ENCODE data around the gene CTSO. TPM values are rescaled to one million over a fixed set of nuclear protein-coding genes. Genes with fewer than 3 reads are reported as not detected.

CTSO gene
- total and polyA plus RNA-seq, 4 donors, result 20.7 to 36.7 (median 24.5) TPM

DNA sequence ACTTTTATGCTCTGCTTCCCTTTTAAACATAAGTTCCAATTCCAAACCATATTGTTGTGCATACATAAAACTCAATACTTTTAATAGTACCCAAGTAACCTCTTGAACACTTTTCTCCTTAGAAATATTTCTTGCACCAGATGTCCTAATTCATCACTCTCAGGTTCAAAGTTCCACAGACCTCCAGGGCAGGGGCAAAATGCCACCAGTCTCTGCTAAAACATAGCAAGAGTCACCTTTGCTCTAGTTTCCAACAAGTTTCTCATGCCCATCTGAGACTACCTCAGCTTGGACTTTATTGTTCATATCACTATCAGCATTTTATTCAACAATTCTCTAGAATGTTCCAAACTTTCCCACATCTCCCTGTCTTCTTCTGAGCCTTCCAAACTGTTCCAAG lies 73.9 kb downstream of the CTSO start:
- TF ChIP-seq FOXA2 (IDR thresholded peaks at IDR 0.05) (no peak), HNF4A (conservative IDR thresholded peaks at IDR 0.05) (peak; percentile 65 to 77), RXRA (IDR thresholded peaks at IDR 0.05) (peak; percentile 59 to 67), JUND (IDR thresholded peaks at IDR 0.05) (peak in 1 of 2 donors; percentile 35), HNF4G (IDR thresholded peaks at IDR 0.05) (peak; percentile 18), YY1 (IDR thresholded peaks at IDR 0.05) (peak; percentile 13), TAF1 (conservative IDR thresholded peaks at IDR 0.05) (no peak), NR2F2 (IDR thresholded peaks at IDR 0.05) (no peak), SP1 (IDR thresholded peaks at IDR 0.05) (peak; percentile 39)
- TF ChIP-seq, protein P1, sequence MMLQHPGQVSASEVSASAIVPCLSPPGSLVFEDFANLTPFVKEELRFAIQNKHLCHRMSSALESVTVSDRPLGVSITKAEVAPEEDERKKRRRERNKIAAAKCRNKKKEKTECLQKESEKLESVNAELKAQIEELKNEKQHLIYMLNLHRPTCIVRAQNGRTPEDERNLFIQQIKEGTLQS (IDR thresholded peaks at IDR 0.05), result no peak
- TF ChIP-seq, protein P2, sequence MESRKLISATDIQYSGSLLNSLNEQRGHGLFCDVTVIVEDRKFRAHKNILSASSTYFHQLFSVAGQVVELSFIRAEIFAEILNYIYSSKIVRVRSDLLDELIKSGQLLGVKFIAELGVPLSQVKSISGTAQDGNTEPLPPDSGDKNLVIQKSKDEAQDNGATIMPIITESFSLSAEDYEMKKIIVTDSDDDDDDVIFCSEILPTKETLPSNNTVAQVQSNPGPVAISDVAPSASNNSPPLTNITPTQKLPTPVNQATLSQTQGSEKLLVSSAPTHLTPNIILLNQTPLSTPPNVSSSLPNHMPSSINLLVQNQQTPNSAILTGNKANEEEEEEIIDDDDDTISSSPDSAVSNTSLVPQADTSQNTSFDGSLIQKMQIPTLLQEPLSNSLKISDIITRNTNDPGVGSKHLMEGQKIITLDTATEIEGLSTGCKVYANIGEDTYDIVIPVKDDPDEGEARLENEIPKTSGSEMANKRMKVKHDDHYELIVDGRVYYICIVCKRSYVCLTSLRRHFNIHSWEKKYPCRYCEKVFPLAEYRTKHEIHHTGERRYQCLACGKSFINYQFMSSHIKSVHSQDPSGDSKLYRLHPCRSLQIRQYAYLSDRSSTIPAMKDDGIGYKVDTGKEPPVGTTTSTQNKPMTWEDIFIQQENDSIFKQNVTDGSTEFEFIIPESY (IDR thresholded peaks at IDR 0.05), result peak; percentile 18
- Histone ChIP-seq H3K9ac (ENCODE audit: low read depth in 1 of 2, low read length in 2 of 2) (no peak overlapping the region), H3K36me3 (ENCODE audit: control insufficient read depth in 4 of 4, insufficient read depth in 3 of 4, low read depth in 1 of 4, low read length in 3 of 4) (no peaks in the 10 kb centered on the region), H3K27ac (ENCODE audit: low read depth in 1 of 2, low read length in 2 of 2) (no peak overlapping the region), H3K4me1 (ENCODE audit: control insufficient read depth in 4 of 4, insufficient read depth in 4 of 4, low read length in 3 of 4) (peaks cover 5 to 31% (median 25%) of the 10 kb centered on the region in 4 donors), H3K9me3 (ENCODE audit: control insufficient read depth in 4 of 4, low read length in 3 of 4) (peaks cover 0 to 6% (median 1%) of the 10 kb centered on the region in 4 donors), H3K27me3 (ENCODE audit: control insufficient read depth in 4 of 4, insufficient read depth in 4 of 4, low read length in 3 of 4) (no peaks in the 10 kb centered on the region), H3K4me3 (ENCODE audit: low read depth in 1 of 3, low read length in 3 of 3) (no peak overlapping the region)
- DNase-seq (ENCODE audit: low spot score), result no peak

DNA sequence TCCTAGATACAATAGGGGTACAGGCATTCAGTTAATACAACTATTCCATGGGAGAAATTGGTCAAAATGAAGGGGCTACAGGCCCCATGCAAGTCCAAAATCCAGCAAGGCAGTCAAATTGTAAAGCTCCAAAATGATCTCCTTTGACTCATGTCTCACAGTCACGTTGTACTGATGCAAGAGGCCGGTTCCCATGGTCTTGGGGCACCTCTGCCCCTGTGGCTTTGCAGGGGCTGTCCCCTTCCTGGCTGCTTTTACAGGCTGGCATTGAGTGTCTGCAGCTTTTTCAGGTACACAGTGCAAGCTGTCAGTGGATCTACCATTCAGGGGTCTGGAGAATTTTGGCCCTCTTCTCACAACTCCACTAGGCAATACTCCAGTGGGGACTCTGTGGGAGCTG lies 75.1 kb downstream of the CTSO start:
- no peak overlapping the region for H3K4me3 ChIP-seq (ENCODE audit: low read depth in 1 of 3, low read length in 3 of 3)
- no peak for DNase-seq (ENCODE audit: low spot score)
- no peak overlapping the region for H3K9ac ChIP-seq (ENCODE audit: low read depth in 1 of 2, low read length in 2 of 2)

More for the DNA sequence above, 75.1 kb downstream of the CTSO start:
- no peak overlapping the region for H3K27ac ChIP-seq (ENCODE audit: low read depth in 1 of 2, low read length in 2 of 2)
- no peaks in the 10 kb centered on the region for H3K27me3 ChIP-seq (ENCODE audit: control insufficient read depth in 4 of 4, insufficient read depth in 4 of 4, low read length in 3 of 4)
- WGBS, result 43% methylated on average over 2 of the region's 2 CpGs
- H3K4me1 ChIP-seq (ENCODE audit: control insufficient read depth in 4 of 4, insufficient read depth in 4 of 4, low read length in 3 of 4), result peaks cover 3 to 20% (median 14%) of the 10 kb centered on the region in 4 donors
- TF ChIP-seq, protein P3, sequence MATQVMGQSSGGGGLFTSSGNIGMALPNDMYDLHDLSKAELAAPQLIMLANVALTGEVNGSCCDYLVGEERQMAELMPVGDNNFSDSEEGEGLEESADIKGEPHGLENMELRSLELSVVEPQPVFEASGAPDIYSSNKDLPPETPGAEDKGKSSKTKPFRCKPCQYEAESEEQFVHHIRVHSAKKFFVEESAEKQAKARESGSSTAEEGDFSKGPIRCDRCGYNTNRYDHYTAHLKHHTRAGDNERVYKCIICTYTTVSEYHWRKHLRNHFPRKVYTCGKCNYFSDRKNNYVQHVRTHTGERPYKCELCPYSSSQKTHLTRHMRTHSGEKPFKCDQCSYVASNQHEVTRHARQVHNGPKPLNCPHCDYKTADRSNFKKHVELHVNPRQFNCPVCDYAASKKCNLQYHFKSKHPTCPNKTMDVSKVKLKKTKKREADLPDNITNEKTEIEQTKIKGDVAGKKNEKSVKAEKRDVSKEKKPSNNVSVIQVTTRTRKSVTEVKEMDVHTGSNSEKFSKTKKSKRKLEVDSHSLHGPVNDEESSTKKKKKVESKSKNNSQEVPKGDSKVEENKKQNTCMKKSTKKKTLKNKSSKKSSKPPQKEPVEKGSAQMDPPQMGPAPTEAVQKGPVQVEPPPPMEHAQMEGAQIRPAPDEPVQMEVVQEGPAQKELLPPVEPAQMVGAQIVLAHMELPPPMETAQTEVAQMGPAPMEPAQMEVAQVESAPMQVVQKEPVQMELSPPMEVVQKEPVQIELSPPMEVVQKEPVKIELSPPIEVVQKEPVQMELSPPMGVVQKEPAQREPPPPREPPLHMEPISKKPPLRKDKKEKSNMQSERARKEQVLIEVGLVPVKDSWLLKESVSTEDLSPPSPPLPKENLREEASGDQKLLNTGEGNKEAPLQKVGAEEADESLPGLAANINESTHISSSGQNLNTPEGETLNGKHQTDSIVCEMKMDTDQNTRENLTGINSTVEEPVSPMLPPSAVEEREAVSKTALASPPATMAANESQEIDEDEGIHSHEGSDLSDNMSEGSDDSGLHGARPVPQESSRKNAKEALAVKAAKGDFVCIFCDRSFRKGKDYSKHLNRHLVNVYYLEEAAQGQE (IDR thresholded peaks at IDR 0.05), result no peak
- TF ChIP-seq TAF1 (conservative IDR thresholded peaks at IDR 0.05) (no peak), HNF4G (IDR thresholded peaks at IDR 0.05) (no peak), RXRA (IDR thresholded peaks at IDR 0.05) (no peak), HNF4A (conservative IDR thresholded peaks at IDR 0.05) (no peak), RAD21 (IDR thresholded peaks at IDR 0.05) (no peak)
- TF ChIP-seq, protein P4, sequence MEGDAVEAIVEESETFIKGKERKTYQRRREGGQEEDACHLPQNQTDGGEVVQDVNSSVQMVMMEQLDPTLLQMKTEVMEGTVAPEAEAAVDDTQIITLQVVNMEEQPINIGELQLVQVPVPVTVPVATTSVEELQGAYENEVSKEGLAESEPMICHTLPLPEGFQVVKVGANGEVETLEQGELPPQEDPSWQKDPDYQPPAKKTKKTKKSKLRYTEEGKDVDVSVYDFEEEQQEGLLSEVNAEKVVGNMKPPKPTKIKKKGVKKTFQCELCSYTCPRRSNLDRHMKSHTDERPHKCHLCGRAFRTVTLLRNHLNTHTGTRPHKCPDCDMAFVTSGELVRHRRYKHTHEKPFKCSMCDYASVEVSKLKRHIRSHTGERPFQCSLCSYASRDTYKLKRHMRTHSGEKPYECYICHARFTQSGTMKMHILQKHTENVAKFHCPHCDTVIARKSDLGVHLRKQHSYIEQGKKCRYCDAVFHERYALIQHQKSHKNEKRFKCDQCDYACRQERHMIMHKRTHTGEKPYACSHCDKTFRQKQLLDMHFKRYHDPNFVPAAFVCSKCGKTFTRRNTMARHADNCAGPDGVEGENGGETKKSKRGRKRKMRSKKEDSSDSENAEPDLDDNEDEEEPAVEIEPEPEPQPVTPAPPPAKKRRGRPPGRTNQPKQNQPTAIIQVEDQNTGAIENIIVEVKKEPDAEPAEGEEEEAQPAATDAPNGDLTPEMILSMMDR (IDR thresholded peaks at IDR 0.05; ENCODE audit: low read depth, low read length, missing input control), result no peak
- TF ChIP-seq, protein P2 (IDR thresholded peaks at IDR 0.05), result no peak
- H3K36me3 ChIP-seq (ENCODE audit: control insufficient read depth in 4 of 4, insufficient read depth in 3 of 4, low read depth in 1 of 4, low read length in 3 of 4), result no peaks in the 10 kb centered on the region
- peaks cover 0 to 9% (median 2%) of the 10 kb centered on the region in 4 donors for H3K9me3 ChIP-seq (ENCODE audit: control insufficient read depth in 4 of 4, low read length in 3 of 4)
